Myocyte (in vitro differentiated cells): ENCODE results near the gene WDR3. TPM values are rescaled to one million over a fixed set of nuclear protein-coding genes. Genes with fewer than 3 reads are reported as not detected.
A peak's percentile ranks its signal among the peaks of the same experiment; 100 is the strongest.

Experiments
- DNase-seq: peaks from one replicate; pipeline ENCODE4 v3.0.0-alpha.2; 2012; ENCODE audit warnings: low read depth
- total RNA-seq: library from RNA; depleted of rRNA; stranded (reverse); fragments of >200 nt; gene quantifications from 2 replicates; pipeline ENCODE4 v1.2.3, GENCODE V29; 2014

The WDR3 gene
- total RNA-seq, 1 donor from 2014 or later, result 22.0 TPM

GRCh38 chr1:117942293-117942692 is 12.8 kb downstream of the WDR3 start:
- DNase-seq, result no peak

DNA sequence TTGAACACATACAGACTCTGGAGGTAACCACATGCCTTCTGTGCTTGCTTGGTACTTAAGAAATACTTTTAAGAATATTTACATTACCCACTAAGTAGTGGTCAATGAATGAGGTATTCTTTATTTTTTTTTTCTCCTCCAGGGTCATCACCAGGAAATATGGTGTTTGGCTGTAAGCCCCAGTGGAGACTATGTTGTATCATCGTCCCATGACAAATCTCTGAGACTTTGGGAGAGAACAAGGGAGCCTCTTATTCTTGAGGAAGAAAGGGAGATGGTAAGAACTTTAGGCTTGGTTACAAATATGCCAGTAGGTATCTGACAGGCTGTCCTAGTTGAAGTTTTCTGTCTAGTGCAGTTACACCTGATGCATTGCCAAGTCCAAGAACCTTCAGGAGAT is 22.8 kb downstream of the WDR3 start:
- DNase-seq, result no peak

- peak; percentile 15 for DNase-seq
Observed at GRCh38 chr1:117959364-117959763, 29.8 kb downstream of the WDR3 start.

DNA sequence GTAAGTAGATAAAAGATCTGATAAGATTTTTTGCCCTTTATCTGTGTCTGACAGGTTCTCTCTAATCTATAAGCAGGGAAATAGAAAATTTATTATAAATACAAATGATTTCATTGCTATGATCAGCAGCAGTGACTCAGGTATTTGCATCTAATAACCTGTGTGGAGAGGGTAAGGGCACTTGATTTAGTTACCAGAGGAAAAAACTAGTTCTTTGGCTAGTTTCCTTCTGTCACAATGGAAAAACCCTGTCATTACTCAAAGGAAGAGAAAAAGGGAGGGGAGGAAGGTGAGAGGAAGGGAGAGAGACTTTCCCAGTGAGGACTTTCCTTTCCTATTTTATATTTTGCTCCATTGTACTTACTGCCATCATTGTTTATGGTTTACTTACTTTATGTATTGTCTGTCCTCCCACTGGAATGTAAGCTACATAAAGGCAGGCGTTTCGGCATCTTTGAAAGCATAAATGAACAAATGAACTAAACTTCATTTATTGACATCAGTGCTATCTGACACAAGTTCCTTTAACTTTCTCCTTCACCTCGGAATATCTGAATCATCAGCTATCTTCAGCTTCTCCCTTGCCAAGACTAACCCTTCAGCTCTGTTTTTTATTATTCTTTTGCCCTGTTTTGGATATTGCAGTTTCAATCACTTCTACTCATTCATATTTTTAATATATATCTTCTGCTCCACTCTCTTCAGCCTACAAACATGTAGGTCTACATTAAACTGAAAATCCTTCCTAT is 34.9 kb downstream of the WDR3 start:
- no peak for DNase-seq

GRCh38 chr1:117967477-117967876 is 37.9 kb downstream of the WDR3 start:
- DNase-seq, result peak; percentile 59

DNA sequence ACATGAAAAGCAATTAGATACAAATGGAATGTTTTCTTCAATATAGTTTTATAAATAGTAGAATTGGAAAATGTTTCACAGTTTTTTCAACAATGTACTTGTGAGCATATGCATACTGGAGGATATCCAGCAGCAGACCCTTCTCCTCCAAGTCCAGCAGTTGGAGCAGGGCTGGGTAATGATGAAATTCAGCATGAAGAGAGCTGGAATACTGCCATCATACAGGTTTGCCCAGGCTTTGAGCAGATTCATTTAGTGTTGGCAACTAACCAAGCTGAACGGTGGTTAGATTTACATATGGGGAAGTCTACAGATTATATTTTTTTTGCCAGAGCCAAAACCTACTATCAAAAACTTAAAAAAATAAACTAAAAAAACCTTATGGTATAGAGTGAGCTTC is 38.3 kb downstream of the WDR3 start:
- DNase-seq, result peak; percentile 7

DNA sequence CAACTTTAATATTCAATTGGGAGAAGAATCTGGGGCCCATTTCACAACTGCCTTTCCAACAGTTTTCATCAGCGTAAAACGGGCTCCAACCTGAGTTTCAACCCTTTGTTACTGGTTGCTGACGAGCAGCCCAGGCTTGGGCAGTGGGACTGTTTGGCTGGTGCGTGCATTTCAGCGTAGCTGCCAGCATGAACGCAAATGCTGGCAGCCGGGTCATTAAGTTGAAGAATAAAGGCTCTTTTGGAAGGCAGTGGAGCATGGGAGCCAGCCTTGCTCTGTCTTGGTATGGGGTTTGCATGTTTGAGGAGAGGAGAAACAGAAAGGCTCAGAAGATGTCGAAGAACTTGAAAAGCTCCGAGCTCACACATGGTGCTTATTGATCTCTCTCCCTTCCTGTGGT is 40.7 kb downstream of the WDR3 start:
- DNase-seq, result no peak

DNA sequence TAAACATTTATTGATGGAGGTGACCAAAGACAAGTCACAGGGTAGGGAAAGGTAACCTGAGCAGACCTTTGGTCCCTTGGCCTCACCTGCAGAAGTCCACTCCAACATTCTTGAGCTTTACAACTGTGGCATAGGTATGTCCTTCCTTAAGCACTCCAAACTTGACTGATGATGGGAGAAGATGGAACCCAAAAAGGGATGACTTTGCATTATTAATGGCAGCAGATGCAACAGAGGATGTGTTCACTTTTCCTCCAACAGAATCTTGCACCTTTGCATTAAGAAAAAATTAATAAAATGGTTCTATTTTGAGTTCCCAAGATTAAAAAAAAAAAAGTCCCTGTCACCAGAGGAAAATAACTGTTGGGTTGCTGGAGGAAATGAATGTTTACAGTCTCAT is 42.2 kb downstream of the WDR3 start:
- DNase-seq, result no peak

DNA sequence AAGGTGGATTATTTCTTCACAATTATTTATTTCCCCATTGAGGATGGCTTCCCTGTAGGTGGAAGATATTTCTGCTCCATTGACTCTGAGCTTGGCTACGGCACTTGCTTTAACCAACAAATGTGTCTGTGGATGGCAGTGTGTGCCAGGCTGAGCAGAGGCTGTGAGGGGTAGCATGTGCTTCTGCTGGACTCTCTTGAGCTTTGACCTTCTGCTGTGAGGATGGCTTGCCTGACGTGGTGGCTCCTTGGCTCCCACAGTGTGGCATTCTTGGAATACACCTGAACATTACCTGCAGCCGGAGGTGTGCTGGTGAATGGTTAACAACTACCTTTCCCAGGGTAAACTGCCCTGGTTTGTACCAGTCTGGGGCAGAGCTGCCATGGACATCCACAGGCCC is 46.8 kb downstream of the WDR3 start:
- no peak for DNase-seq

GRCh38 chr1:117981455-117982192 is 52.1 kb downstream of the WDR3 start:
- no peak for DNase-seq

DNA sequence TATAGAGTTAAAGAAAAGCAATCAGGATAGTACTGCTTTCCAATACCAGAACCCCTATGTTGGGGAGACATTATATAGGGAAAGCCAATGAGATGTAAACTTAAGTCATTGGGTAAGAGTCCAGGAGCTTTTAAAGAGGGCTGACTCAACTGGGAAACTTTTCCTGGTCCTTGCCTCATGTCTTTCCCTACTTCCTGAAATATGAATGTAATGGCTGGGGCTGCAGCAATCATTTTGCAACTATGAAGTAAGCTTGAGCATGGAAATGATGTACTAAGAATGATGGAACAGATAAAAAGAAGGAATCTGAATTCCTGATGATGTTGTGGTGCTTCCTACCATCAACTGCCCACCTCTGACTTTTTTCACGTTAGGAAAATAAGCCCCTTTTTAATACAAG is 55.7 kb downstream of the WDR3 start:
- no peak for DNase-seq

DNA sequence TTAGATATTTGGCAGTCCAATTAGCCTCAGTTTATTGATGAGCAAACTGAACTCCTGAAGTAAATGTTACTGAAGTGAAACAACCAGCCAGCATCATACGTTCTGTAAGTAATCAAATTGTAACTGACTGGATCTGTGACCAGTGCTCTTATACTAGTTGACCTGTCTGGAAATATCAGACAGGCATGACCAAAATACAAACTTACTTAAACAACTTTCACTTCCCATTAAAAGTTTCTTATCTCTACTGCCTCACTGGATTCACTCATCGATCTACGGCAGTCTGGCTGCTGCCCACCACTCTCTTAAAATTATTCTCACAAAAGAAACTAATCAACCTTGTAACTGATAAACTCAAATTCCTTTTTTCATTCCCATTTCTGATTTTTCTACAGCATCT is 56.4 kb downstream of the WDR3 start:
- DNase-seq, result no peak

DNA sequence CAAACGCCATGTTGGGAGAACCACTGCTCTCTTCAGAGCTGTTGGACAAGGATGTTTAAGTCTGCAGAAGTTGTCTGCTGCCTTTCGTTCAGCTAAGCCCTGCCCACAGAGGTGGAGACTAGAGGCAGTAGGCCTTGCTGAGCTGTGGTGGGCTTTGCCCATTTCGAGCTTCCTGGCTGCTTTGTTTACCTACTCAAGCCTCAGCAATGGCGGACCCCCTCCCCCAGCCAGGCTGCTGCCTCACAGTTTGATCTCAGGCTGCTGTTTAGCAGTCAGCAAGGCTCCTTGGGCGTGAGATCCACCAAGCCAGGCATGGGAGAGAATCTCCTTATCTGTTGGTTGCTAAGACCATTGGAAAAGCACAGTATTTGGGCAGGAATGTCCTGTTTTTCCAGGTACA is 74.8 kb downstream of the WDR3 start:
- DNase-seq, result no peak

- DNase-seq, result no peak
Observed at GRCh38 chr1:118007391-118007790, 77.9 kb downstream of the WDR3 start.

- DNase-seq, result no peak
Observed at GRCh38 chr1:118008011-118008410, 78.5 kb downstream of the WDR3 start.

DNA sequence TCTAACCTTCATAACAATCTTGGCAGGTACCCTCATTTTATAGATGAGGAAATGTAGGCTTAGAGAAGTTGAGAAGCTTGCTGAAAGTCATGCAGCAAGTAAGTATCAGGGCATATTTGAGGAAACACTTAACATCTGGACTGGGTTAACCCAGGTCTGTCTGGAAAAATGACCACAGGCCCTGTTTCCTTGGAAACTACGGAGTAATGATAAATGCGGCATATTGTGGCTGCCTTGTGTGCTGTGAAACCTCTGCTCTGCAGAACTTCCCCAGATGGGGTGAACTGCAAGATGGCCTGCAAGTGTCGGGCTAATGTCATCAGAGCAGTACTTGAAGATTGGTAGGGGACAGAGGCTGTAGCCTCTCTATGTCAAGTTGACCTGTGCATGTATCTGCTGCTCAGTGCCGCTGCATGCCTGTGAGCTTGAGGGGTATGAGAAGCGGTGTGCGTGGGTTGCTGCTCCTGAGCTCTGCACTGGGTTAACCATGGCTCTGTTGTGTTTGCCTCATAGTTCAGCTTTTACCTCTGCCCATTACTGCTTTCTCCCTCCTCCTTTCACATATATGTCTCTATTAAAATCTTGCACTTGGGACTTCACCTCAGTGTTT is 83.1 kb downstream of the WDR3 start:
- DNase-seq, result no peak

GRCh38 chr1:118013336-118013735 is 83.8 kb downstream of the WDR3 start:
- no peak for DNase-seq

DNA sequence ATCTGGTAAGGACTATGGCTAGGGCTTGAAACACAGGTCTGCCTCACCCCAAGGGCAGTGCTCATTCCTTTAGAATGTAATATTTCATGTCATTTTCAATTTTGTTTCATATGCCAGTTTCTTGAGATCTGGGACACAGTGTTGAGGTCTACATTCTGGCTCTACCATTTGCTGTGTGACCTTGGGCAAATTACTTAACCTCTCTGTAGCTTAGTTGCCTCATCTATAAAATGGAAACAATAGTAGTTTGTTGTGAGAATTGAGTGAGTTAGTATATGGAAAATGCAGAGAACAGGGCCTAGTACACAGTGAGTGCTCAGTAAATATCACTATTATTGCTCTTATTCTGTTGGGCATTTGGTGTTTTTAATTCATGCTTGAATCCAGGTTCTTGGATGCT is 84.4 kb downstream of the WDR3 start:
- DNase-seq, result no peak
